ENCODE data around the gene FAT2. TPM values are rescaled to one million over a fixed set of nuclear protein-coding genes. Genes with fewer than 3 reads are reported as not detected.

The FAT2 gene
- total RNA-seq, 4 donors from 2014 or later = 0.13 to 5.6 (median 0.62) TPM; not detected in 1

- no peak for ATAC-seq
- no peaks in the 10 kb centered on the region for H3K36me3 ChIP-seq
- 72 to 75% methylated on average over 4 to 7 of the region's 12 CpGs for WGBS, 2 donors (ENCODE audit: low coverage in 1 of 2)
- no peaks in the 10 kb centered on the region for H3K4me1 ChIP-seq
- no peak for TF ChIP-seq EP300 (IDR thresholded peaks at IDR 0.05)
- TF ChIP-seq, protein P1, sequence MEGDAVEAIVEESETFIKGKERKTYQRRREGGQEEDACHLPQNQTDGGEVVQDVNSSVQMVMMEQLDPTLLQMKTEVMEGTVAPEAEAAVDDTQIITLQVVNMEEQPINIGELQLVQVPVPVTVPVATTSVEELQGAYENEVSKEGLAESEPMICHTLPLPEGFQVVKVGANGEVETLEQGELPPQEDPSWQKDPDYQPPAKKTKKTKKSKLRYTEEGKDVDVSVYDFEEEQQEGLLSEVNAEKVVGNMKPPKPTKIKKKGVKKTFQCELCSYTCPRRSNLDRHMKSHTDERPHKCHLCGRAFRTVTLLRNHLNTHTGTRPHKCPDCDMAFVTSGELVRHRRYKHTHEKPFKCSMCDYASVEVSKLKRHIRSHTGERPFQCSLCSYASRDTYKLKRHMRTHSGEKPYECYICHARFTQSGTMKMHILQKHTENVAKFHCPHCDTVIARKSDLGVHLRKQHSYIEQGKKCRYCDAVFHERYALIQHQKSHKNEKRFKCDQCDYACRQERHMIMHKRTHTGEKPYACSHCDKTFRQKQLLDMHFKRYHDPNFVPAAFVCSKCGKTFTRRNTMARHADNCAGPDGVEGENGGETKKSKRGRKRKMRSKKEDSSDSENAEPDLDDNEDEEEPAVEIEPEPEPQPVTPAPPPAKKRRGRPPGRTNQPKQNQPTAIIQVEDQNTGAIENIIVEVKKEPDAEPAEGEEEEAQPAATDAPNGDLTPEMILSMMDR (IDR thresholded peaks at IDR 0.05) = no peak
- no peak for TF ChIP-seq POLR2AphosphoS5 (IDR thresholded peaks at IDR 0.05)
- TF ChIP-seq POLR2A (IDR thresholded peaks at IDR 0.05) = no peak
- H3K27ac ChIP-seq = no peak overlapping the region
- H3K9me3 ChIP-seq = no peaks in the 10 kb centered on the region
- peaks cover 10% of the 10 kb centered on the region for H3K27me3 ChIP-seq
- no peak overlapping the region for H3K4me3 ChIP-seq
Observed at GRCh38 chr5:151570512-151571269, 20.4 kb downstream of the FAT2 start.

GRCh38 chr5:151570058-151570457 lies 21.1 kb downstream of the FAT2 start:
- Histone ChIP-seq H3K4me3 (no peak overlapping the region), H3K36me3 (no peaks in the 10 kb centered on the region), H3K27me3 (peaks cover 10% of the 10 kb centered on the region), H3K9me3 (no peaks in the 10 kb centered on the region), H3K27ac (no peak overlapping the region), H3K4me1 (no peaks in the 10 kb centered on the region)
- 43 to 60% methylated on average over 2 of the region's 2 CpGs for WGBS, 2 donors (ENCODE audit: low coverage in 1 of 2)
- ATAC-seq = no peak
- TF ChIP-seq, protein P1 (IDR thresholded peaks at IDR 0.05) = no peak
- TF ChIP-seq POLR2AphosphoS5 (IDR thresholded peaks at IDR 0.05) (no peak), POLR2A (IDR thresholded peaks at IDR 0.05) (no peak), EP300 (IDR thresholded peaks at IDR 0.05) (no peak)

DNA sequence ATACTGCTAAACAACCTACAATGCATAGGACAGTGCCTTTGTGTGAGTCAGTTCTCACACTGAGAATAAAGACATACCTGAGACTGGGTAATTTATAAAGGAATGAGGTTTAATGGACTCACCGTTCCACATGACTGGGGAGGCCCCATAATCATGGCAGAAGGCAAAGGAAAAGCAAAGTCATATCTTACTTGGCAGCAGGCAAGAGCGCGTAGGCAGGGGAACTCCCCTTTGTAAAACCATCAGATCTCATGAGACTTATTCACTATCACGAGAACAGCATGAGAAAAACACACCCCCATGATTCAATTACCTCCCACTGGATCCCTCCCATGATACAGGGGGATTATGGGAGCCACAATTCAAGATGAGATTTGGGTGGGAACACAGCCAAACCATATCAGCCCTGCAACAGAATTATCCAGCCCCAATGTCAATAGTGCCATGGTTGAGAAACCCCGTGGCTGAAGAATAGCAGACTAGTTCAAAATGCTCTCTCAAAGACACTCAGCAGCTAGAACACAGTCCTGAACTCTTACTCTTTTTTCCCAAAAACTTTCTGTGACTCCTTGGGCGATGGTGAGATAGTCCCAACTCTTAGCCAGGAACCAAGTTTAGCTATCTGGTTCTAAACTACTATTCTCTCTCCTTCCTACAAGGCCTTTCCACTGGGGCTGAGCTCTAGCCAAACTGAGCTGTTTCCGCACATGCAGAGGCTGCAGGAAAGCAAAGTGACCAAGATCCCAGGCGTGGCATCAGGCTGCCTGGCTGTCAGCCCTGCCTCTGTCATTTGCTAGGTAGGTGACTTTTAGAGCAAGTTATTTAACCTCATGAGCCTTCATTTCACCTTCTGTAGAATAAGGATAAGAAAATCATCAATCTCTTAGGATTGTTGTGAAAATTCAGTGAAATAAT lies 21.7 kb downstream of the FAT2 start:
- Histone ChIP-seq H3K4me1 (no peaks in the 10 kb centered on the region), H3K9me3 (no peaks in the 10 kb centered on the region), H3K27ac (no peak overlapping the region), H3K4me3 (no peak overlapping the region), H3K36me3 (no peaks in the 10 kb centered on the region), H3K27me3 (peaks cover 10% of the 10 kb centered on the region)
- no peak for TF ChIP-seq EP300 (IDR thresholded peaks at IDR 0.05)
- no peak for TF ChIP-seq POLR2AphosphoS5 (IDR thresholded peaks at IDR 0.05)
- TF ChIP-seq, protein P1 (IDR thresholded peaks at IDR 0.05) = no peak
- TF ChIP-seq POLR2A (IDR thresholded peaks at IDR 0.05) = no peak
- 64 to 72% methylated on average over 6 to 8 of the region's 8 CpGs for WGBS, 2 donors (ENCODE audit: low coverage in 1 of 2)
- no peak for ATAC-seq

DNA sequence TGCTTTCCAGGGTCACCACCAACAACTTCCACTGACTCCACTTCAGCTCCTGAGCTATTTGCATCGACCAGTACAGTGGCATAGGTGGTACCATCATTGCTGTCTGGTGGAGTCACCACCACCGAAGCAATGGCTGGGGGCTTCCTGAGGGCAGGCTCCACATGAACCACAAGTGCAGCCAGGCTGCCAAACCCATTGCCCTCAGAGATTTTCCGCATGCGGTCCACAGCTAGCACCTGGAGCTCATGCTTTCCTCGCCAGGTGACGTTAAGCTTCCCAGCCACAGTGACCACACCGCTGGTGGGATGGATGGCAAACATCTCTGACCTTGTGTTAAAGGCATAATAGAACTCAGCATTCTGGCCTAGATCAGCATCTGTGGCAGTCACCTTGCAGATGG lies 23.1 kb downstream of the FAT2 start:
- Histone ChIP-seq H3K36me3 (no peaks in the 10 kb centered on the region), H3K27ac (no peak overlapping the region), H3K27me3 (peaks cover 10% of the 10 kb centered on the region), H3K4me1 (no peaks in the 10 kb centered on the region), H3K4me3 (no peak overlapping the region), H3K9me3 (no peaks in the 10 kb centered on the region)
- 40 to 100% methylated on average over 1 to 3 of the region's 7 CpGs for WGBS, 2 donors (ENCODE audit: low coverage in 1 of 2)
- no peak for ATAC-seq
- no peak for TF ChIP-seq POLR2AphosphoS5 (IDR thresholded peaks at IDR 0.05)
- no peak for TF ChIP-seq EP300 (IDR thresholded peaks at IDR 0.05)
- no peak for TF ChIP-seq POLR2A (IDR thresholded peaks at IDR 0.05)
- TF ChIP-seq, protein P1 (IDR thresholded peaks at IDR 0.05) = no peak

All from gastroesophageal sphincter (tissue), 4 donors.